Activated CD8-positive, alpha-beta memory T cell treated with anti-CD3 and anti-CD28 coated beads, Interleukin-2, amount 50 U/mL, for 48 hours (primary cell): ENCODE data around the gene CIAPIN1.
A peak's percentile ranks its signal among the peaks of the same experiment; 100 is the strongest.

Experiments used
- DNase-seq: peaks from one replicate; pipeline ENCODE4 v3.0.0-alpha.2; 2020

CIAPIN1 gene

GRCh38 chr16:57447186-57447962 lies at the start of gene CIAPIN1, which contains the start of gene COQ9:
CIAPIN1 (minus strand) TSS chr16:57447385; CDS start chr16:57440928, 6,457 bp downstream.
COQ9 (plus strand) TSS chr16:57447479; CDS start chr16:57447506, 27 bp downstream.
- peak; percentile 95 for DNase-seq

- no peak for DNase-seq
These were observed 46.6 kb upstream of the CIAPIN1 start for GRCh38 chr16:57493767-57494166.

GRCh38 chr16:57489229-57489628 lies 42.0 kb upstream of the CIAPIN1 start:
- DNase-seq: no peak

GRCh38 chr16:57486858-57487834 lies 40.0 kb upstream of the CIAPIN1 start:
- DNase-seq: no peak

GRCh38 chr16:57485916-57486857 lies 39.0 kb upstream of the CIAPIN1 start, which contains the start of gene DOK4:
DOK4 (minus strand) TSS chr16:57486493; CDS start chr16:57479507, 6,986 bp downstream.
- DNase-seq: peak; percentile 92

- DNase-seq: no peak
These were observed 38.1 kb upstream of the CIAPIN1 start for GRCh38 chr16:57485091-57485915.

GRCh38 chr16:57484515-57485005 lies 37.4 kb upstream of the CIAPIN1 start:
- DNase-seq: no peak

GRCh38 chr16:57483725-57484514 lies 36.7 kb upstream of the CIAPIN1 start:
- no peak for DNase-seq

- DNase-seq: no peak
These were observed 35.8 kb upstream of the CIAPIN1 start for GRCh38 chr16:57482845-57483545.

- no peak for DNase-seq
These were observed 34.2 kb upstream of the CIAPIN1 start for GRCh38 chr16:57481421-57481820.

- DNase-seq: no peak
These were observed 33.6 kb upstream of the CIAPIN1 start for GRCh38 chr16:57480754-57481230.

- DNase-seq: no peak
These were observed 33.0 kb upstream of the CIAPIN1 start for GRCh38 chr16:57479976-57480753.

- DNase-seq: no peak
These were observed 32.2 kb upstream of the CIAPIN1 start for GRCh38 chr16:57479205-57479975.

GRCh38 chr16:57478396-57479204 lies 31.4 kb upstream of the CIAPIN1 start:
- no peak for DNase-seq

- DNase-seq: no peak
These were observed 30.5 kb upstream of the CIAPIN1 start for GRCh38 chr16:57477531-57478202.
